Adrenal gland (tissue), 12 donors: Measurements from ENCODE around the gene PTPN5. TPM values are rescaled to one million over a fixed set of nuclear protein-coding genes. Genes with fewer than 3 reads are reported as not detected.
A peak's percentile ranks its signal among the peaks of the same experiment; 100 is the strongest.

Experiments
- DNase-seq, 7 donors: peaks; one replicate each; pipeline ENCODE4 v3.0.0-alpha.2; 2019 to 2020
- H3K27ac ChIP-seq, 5 donors: fragments of 200-600 bp; sonication (generic) in 4 of 5; 1 replicate in 3 of 5; 2 replicates in 2 of 5; pipeline versions ENCODE4 v1.5.1 to v1.8.0; 2016 to 2020; ENCODE audit warnings: mild to moderate bottlenecking in 1 of 5
- H3K27me3 ChIP-seq: fragments of 200-600 bp; 2 replicates; pipeline ENCODE4 v1.8.0; 2021
- H3K36me3 ChIP-seq, 2 donors: fragments of 200-600 bp; replicated peaks in 1 of 2; 1 replicate in 1 of 2; 2 replicates in 1 of 2; pipeline versions ENCODE4 v1.5.1 to v1.8.0; 2018 to 2022
- H3K4me1 ChIP-seq, 2 donors: fragments of 200-600 bp; replicated peaks in 1 of 2; 1 replicate in 1 of 2; 2 replicates in 1 of 2; pipeline versions ENCODE4 v1.5.1 to v1.8.0; 2018 to 2021
- H3K4me3 ChIP-seq, 4 donors: fragments of 200-600 bp; sonication (generic) in 3 of 4; one replicate each; pipeline ENCODE4 v1.5.1; 2016 to 2018
- H3K9me3 ChIP-seq, 3 donors: fragments of 200-600 bp; sonication (generic) in 1 of 3; replicated peaks in 1 of 3; 1 replicate in 2 of 3; 2 replicates in 1 of 3; pipeline versions ENCODE4 v1.5.1 to v1.8.0; 2016 to 2021
- CTCF ChIP-seq, 6 experiments: fragments of 450-650 bp in 4 of 6; fragments of 200-600 bp in 2 of 6; sonication (generic) in 1 of 6; IDR thresholded peaks; 1 replicate in 5 of 6; 2 replicates in 1 of 6; pipeline versions ENCODE4 v1.5.1 to v1.8.0; 2016 to 2021; ENCODE audit warnings: antibody characterized with exemption in 6 of 6, mild to moderate bottlenecking in 2 of 6, moderate library complexity in 1 of 6
- POLR2A ChIP-seq, 2 donors: fragments of 450-650 bp; IDR thresholded peaks; one replicate each; pipeline ENCODE4 v1.6.1; 2017; ENCODE audit warnings: antibody characterized with exemption in 2 of 2, mild to moderate bottlenecking in 2 of 2, moderate library complexity in 1 of 2
- WGBS, 4 donors: extraction: QIAGEN DNeasy Blood & Tissue Kit in 2 of 4; methylation state at CpG; one replicate each; pipeline versions ENCODE4 v1.1.5 to v1.1.7; 2013 to 2017; 5-methylcytosine and 5-hydroxymethylcytosine counted together
- intact Hi-C, 2 donors: fragments of 100-400 bp; cut with DNase I; formaldehyde crosslinking; loops; one replicate each; pipeline versions ENCODE4 v1.14.1 to v1.15.0; 2022 to 2023
- polyA plus RNA-seq, 3 donors: library from polyadenylated mRNA; stranded (reverse); fragments of 200-250 nt in 2 of 3; fragments of 350-450 nt in 1 of 3; fragmentation: Illumina TruSeq in 1 of 3; extraction: RNeasy Lipid Tissue Mini Kit (QIAGEN cat#74804) in 1 of 3; gene quantifications; one replicate each; pipeline ENCODE4 v1.2.3, GENCODE V29; 2013 to 2014
- total RNA-seq, 9 donors: library from RNA; depleted of rRNA in 4 of 9; stranded (reverse); fragments of >200 nt in 4 of 9; fragments of 120-200 nt in 1 of 9; fragmentation: NEBNext Ultra II Directional in 1 of 9; extraction: Animal tissue kit (Norgen Biotek cat#: 25700) in 1 of 9; gene quantifications; one replicate each; pipeline versions ENCODE4 v1.1.0 to v1.2.4, GENCODE V29; 2013 to 2023
- donor health status: healthy with polysubstance abuse.
- donor health status: Bipolar disorder and iron deficiency.
- donor health status: DM: yes; HTN: yes; CAD: no.
- donor health status: DM: no; HTN: no; CAD: no.
- donor health status: DM: no; HTN: no; CAD: no.
- donor health status: DM: yes; HTN: yes; CAD: no.

PTPN5 gene
- total and polyA plus RNA-seq, 12 donors, result 0.06 to 1.3 (median 0.28) TPM; not detected in 2

- Histone ChIP-seq H3K4me1 (no peaks in the 10 kb centered on the region), H3K9me3 (no peaks in the 10 kb centered on the region), H3K36me3 (no peaks in the 10 kb centered on the region), H3K27me3 (no peaks in the 10 kb centered on the region), H3K27ac (no peak overlapping the region), H3K4me3 (no peak overlapping the region)
- 89 to 98% (median 93%) methylated on average over 11 to 13 of the region's 13 CpGs for WGBS, 4 donors
- DNase-seq, result no peak
- TF ChIP-seq POLR2A (IDR thresholded peaks at IDR 0.05), result no peak
- no peak for TF ChIP-seq CTCF (IDR thresholded peaks at IDR 0.05)
- intact Hi-C loops, result loop anchor here in 1 of 2 donors (10.0 kb wide), 1 partner anchor 184 kb away; no protein-coding TSS in a partner anchor
Measured at GRCh38 chr11:18728658-18729057, 62.9 kb downstream of the PTPN5 start.

- Histone ChIP-seq H3K27me3 (no peaks in the 10 kb centered on the region), H3K9me3 (no peaks in the 10 kb centered on the region), H3K36me3 (no peaks in the 10 kb centered on the region), H3K4me1 (no peaks in the 10 kb centered on the region), H3K27ac (no peak overlapping the region), H3K4me3 (no peak overlapping the region)
- TF ChIP-seq CTCF (IDR thresholded peaks at IDR 0.05), result peak; percentile 47 to 67 (median 60)
- no peak for TF ChIP-seq POLR2A (IDR thresholded peaks at IDR 0.05)
- peak in 6 of 7 donors; percentile 33 to 52 (median 42) for DNase-seq
- intact Hi-C loops, result loop anchor here in 1 of 2 donors (10.0 kb wide), 1 partner anchor 183 kb away; no protein-coding TSS in a partner anchor
- 55 to 67% (median 56%) methylated on average over 10 of the region's 10 CpGs for WGBS, 4 donors
Measured at GRCh38 chr11:18727479-18728236, 63.9 kb downstream of the PTPN5 start.

- Histone ChIP-seq H3K27me3 (no peaks in the 10 kb centered on the region), H3K36me3 (no peaks in the 10 kb centered on the region), H3K27ac (no peak within 1 kb of the TSS), H3K4me3 (no peak within 1 kb of the TSS), H3K9me3 (no peaks in the 10 kb centered on the region), H3K4me1 (peaks cover 0 to 11% of the 10 kb centered on the region in 2 donors)
- no peak for DNase-seq
- intact Hi-C loops, result loop anchor here in 1 of 2 donors (10.0 kb wide), 1 partner anchor 181 kb away; no protein-coding TSS in a partner anchor
- 68 to 85% (median 78%) methylated on average over 5 to 7 of the region's 7 CpGs for WGBS, 4 donors
- TF ChIP-seq POLR2A (IDR thresholded peaks at IDR 0.05) (no peak), CTCF (IDR thresholded peaks at IDR 0.05) (no peak)
Measured at GRCh38 chr11:18726040-18726439, 65.6 kb downstream of the PTPN5 start, which contains the start of gene IGSF22. Gene IGSF22 (minus strand): TSS chr11:18726188. CDS start chr11:18724236, 1,952 bp downstream.

GRCh38 chr11:18723991-18724390 is 67.6 kb downstream of the PTPN5 start:
- no peak overlapping the region for H3K27ac ChIP-seq
- TF ChIP-seq POLR2A (IDR thresholded peaks at IDR 0.05) (no peak), CTCF (IDR thresholded peaks at IDR 0.05) (no peak)
- intact Hi-C loops, result loop anchor here in 1 of 2 donors (10.0 kb wide), 1 partner anchor 179 kb away; no protein-coding TSS in a partner anchor
- H3K9me3 ChIP-seq, result no peaks in the 10 kb centered on the region
- 66 to 77% (median 71%) methylated on average over 7 of the region's 7 CpGs for WGBS, 4 donors
- no peak for DNase-seq
- no peak overlapping the region for H3K4me3 ChIP-seq
- H3K27me3 ChIP-seq, result no peaks in the 10 kb centered on the region
- H3K4me1 ChIP-seq, result peaks cover 0 to 11% of the 10 kb centered on the region in 2 donors
- no peaks in the 10 kb centered on the region for H3K36me3 ChIP-seq
